ENCODE data around the gene DCPS. TPM values are rescaled to one million over a fixed set of nuclear protein-coding genes. Genes with fewer than 3 reads are reported as not detected.

DCPS gene
- total RNA-seq, 4 donors from 2014 or later: 6.7 to 23.9 (median 7.9) TPM

GRCh38 chr11:126268708-126269579, 34.9 kb upstream of the DCPS start, which contains the start of the genes FOXRED1 and SRPRA:
TSS of gene FOXRED1 (plus strand) at chr11:126269154. CDS start at chr11:126269207, 53 bp downstream.
TSS of gene SRPRA (minus strand) at chr11:126268895. CDS start at chr11:126268804, 91 bp downstream.
- Histone ChIP-seq H3K27ac (peak within 1 kb of the TSS; percentile 82 to 93 (median 88)), H3K27me3 (no peaks in the 10 kb centered on the region), H3K9me3 (no peaks in the 10 kb centered on the region), H3K4me3 (peak within 1 kb of the TSS; percentile 65 to 88 (median 80)), H3K4me1 (peaks cover 0 to 18% (median 2%) of the 10 kb centered on the region in 4 donors), H3K36me3 (peaks cover 0 to 38% (median 0%) of the 10 kb centered on the region in 3 donors)
- DNase-seq: peak; percentile 99 to 100 (median 100)
- TF ChIP-seq, protein P1, sequence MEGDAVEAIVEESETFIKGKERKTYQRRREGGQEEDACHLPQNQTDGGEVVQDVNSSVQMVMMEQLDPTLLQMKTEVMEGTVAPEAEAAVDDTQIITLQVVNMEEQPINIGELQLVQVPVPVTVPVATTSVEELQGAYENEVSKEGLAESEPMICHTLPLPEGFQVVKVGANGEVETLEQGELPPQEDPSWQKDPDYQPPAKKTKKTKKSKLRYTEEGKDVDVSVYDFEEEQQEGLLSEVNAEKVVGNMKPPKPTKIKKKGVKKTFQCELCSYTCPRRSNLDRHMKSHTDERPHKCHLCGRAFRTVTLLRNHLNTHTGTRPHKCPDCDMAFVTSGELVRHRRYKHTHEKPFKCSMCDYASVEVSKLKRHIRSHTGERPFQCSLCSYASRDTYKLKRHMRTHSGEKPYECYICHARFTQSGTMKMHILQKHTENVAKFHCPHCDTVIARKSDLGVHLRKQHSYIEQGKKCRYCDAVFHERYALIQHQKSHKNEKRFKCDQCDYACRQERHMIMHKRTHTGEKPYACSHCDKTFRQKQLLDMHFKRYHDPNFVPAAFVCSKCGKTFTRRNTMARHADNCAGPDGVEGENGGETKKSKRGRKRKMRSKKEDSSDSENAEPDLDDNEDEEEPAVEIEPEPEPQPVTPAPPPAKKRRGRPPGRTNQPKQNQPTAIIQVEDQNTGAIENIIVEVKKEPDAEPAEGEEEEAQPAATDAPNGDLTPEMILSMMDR (IDR thresholded peaks at IDR 0.05): peak in 1 of 6 experiments; percentile 12
- TF ChIP-seq POLR2A (IDR thresholded peaks at IDR 0.05): peak; percentile 80 to 87

- Histone ChIP-seq H3K4me1 (peaks cover 0 to 6% (median 2%) of the 10 kb centered on the region in 4 donors), H3K36me3 (peaks cover 0 to 30% (median 0%) of the 10 kb centered on the region in 3 donors), H3K27ac (no peak overlapping the region), H3K4me3 (no peak overlapping the region), H3K9me3 (no peaks in the 10 kb centered on the region), H3K27me3 (no peaks in the 10 kb centered on the region)
- TF ChIP-seq, protein P1 (IDR thresholded peaks at IDR 0.05): no peak
- TF ChIP-seq POLR2A (IDR thresholded peaks at IDR 0.05): no peak
- DNase-seq: no peak
These were observed 26.5 kb upstream of the DCPS start for GRCh38 chr11:126277322-126277721.

DNA sequence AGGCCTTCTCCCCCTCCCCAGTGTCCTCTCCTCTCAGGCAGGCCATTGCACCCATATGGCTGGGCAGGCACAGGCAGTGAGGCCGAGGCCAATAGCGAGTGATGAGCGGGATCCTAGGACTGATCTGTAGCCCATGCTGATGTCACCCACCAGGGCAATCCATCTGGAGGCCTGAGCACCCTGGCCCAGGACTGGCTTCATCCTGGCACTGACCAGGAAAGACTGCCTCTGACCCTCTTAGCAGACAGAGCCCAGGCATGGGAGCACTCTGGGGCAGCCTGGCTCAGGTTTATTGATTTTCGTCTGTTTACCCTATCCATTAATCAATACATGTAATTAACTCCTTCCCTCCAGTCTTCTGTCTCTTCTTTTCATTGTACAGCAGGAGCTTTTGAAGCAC, 26.1 kb upstream of the DCPS start:
- TF ChIP-seq POLR2A (IDR thresholded peaks at IDR 0.05): no peak
- TF ChIP-seq, protein P1 (IDR thresholded peaks at IDR 0.05): no peak
- no peak overlapping the region for H3K4me3 ChIP-seq
- H3K9me3 ChIP-seq: no peaks in the 10 kb centered on the region
- no peak overlapping the region for H3K27ac ChIP-seq
- H3K4me1 ChIP-seq: peaks cover 0 to 6% (median 2%) of the 10 kb centered on the region in 4 donors
- peaks cover 0 to 30% (median 0%) of the 10 kb centered on the region in 3 donors for H3K36me3 ChIP-seq
- no peak for DNase-seq
- no peaks in the 10 kb centered on the region for H3K27me3 ChIP-seq

DNA sequence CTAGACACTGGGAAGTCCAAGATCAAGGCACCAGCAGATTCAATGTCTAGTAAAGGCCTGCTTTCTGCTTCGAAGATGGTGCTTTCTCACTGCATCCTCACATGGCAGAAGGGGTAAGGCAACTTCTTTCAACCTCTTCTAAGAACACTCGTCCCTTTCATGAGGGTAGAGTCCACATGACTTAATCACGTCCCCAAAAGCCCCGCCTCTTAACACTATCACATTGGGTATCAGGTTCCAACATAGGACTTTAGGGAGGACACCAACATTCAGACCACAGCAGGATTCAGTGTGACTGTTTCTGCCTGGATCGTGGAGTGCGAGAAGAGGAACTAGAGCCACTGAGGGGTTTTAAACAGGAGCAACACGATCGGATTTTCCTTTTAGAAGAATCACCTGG, 24.7 kb upstream of the DCPS start:
- Histone ChIP-seq H3K4me3 (no peak overlapping the region), H3K27ac (no peak overlapping the region), H3K4me1 (peaks cover 0 to 14% (median 2%) of the 10 kb centered on the region in 4 donors), H3K9me3 (no peaks in the 10 kb centered on the region), H3K27me3 (no peaks in the 10 kb centered on the region), H3K36me3 (peaks cover 0 to 24% (median 0%) of the 10 kb centered on the region in 3 donors)
- TF ChIP-seq, protein P1 (IDR thresholded peaks at IDR 0.05): no peak
- no peak for TF ChIP-seq POLR2A (IDR thresholded peaks at IDR 0.05)
- DNase-seq: no peak

GRCh38 chr11:126280595-126280994, 23.3 kb upstream of the DCPS start:
- H3K36me3 ChIP-seq: peaks cover 0 to 19% (median 0%) of the 10 kb centered on the region in 3 donors
- H3K27ac ChIP-seq: no peak overlapping the region
- H3K9me3 ChIP-seq: no peaks in the 10 kb centered on the region
- no peak for TF ChIP-seq POLR2A (IDR thresholded peaks at IDR 0.05)
- TF ChIP-seq, protein P1 (IDR thresholded peaks at IDR 0.05): no peak
- H3K4me1 ChIP-seq: peaks cover 0 to 22% (median 6%) of the 10 kb centered on the region in 4 donors
- DNase-seq: peak in 1 of 3 donors; percentile 46
- H3K27me3 ChIP-seq: no peaks in the 10 kb centered on the region
- H3K4me3 ChIP-seq: no peak overlapping the region

Data from Peyer's patch (tissue), 4 donors.